DND-41 (cell line): Measurements from ENCODE around the gene ITGB1BP1.

ENCODE experiments used
- EZH2 ChIP-seq: IDR thresholded peaks from 3 replicates; pipeline ENCODE4 v1.6.1; 2012; ENCODE audit warnings: borderline replicate concordance, low read depth, mild to moderate bottlenecking, moderate library complexity, low read length, inconsistent platforms; ENCODE audit not compliant: severe bottlenecking
- TF ChIP-seq, protein P1 (sequence below): IDR thresholded peaks from 2 replicates; pipeline ENCODE4 v1.5.1; 2012; ENCODE audit warnings: borderline replicate concordance, low read length, moderate library complexity, mild to moderate bottlenecking; ENCODE audit not compliant: poor library complexity, severe bottlenecking; ENCODE audit errors: extremely low read depth

DNA sequence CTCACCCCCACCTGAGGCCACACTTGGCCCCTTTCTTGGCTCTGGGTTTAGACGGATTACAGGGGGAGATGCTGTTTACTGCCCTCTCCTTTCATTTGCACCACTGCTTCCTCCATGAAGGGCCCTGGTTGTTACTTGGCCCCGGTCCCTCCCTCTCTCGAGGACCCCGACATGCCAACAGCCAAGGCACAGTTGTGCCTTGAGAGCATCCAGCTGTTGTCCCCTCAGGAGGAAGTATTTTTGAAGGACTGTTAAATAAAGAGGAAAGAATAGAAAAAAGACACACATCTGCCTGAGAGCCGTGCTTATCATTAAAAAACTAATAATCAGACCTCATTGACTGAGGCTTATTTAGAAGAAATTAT, 44.0 kb downstream of the ITGB1BP1 start:
- TF ChIP-seq, protein P1, sequence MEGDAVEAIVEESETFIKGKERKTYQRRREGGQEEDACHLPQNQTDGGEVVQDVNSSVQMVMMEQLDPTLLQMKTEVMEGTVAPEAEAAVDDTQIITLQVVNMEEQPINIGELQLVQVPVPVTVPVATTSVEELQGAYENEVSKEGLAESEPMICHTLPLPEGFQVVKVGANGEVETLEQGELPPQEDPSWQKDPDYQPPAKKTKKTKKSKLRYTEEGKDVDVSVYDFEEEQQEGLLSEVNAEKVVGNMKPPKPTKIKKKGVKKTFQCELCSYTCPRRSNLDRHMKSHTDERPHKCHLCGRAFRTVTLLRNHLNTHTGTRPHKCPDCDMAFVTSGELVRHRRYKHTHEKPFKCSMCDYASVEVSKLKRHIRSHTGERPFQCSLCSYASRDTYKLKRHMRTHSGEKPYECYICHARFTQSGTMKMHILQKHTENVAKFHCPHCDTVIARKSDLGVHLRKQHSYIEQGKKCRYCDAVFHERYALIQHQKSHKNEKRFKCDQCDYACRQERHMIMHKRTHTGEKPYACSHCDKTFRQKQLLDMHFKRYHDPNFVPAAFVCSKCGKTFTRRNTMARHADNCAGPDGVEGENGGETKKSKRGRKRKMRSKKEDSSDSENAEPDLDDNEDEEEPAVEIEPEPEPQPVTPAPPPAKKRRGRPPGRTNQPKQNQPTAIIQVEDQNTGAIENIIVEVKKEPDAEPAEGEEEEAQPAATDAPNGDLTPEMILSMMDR, result no peak
- TF ChIP-seq EZH2, result no peak
